H1 (cell line): Measurements from ENCODE around the gene UGGT1. TPM values are rescaled to one million over a fixed set of nuclear protein-coding genes. Genes with fewer than 3 reads are reported as not detected.

Source experiments
- CHD1 ChIP-seq: IDR thresholded peaks from 2 replicates; pipeline ENCODE4 v1.6.1; 2012; ENCODE audit warnings: low read depth, low read length, improper control_type of control experiment
- CREB1 ChIP-seq: IDR thresholded peaks from 2 replicates; pipeline ENCODE4 v1.6.1; 2012; ENCODE audit warnings: inconsistent platforms
- CTCF ChIP-seq, 3 experiments: IDR thresholded peaks; 1 replicate in 2 of 3; 2 replicates in 1 of 3; pipeline versions ENCODE4 v1.5.1 to v1.6.1; 2011; ENCODE audit warnings: low read length in 3 of 3, mild to moderate bottlenecking in 3 of 3, inconsistent platforms in 2 of 3, low read depth in 1 of 3, moderate library complexity in 1 of 3; ENCODE audit not compliant: insufficient read depth in 1 of 3; ENCODE audit errors: control extremely low read depth in 1 of 3
- KDM1A ChIP-seq: fragments of 200-600, 300-600 bp; sonication (generic); IDR thresholded peaks from 2 replicates; pipeline ENCODE4 v1.7.1; 2016; ENCODE audit warnings: mild to moderate bottlenecking, low read length, borderline replicate concordance
- SIX5 ChIP-seq: IDR thresholded peaks from 2 replicates; pipeline ENCODE4 v1.6.1; 2011; ENCODE audit warnings: mild to moderate bottlenecking, low read depth, low read length
- SP4 ChIP-seq: IDR thresholded peaks from 2 replicates; pipeline ENCODE4 v1.6.1; 2012; ENCODE audit warnings: low read length, inconsistent platforms
- USF2 ChIP-seq: IDR thresholded peaks from 2 replicates; pipeline ENCODE4 v1.6.1; 2011; ENCODE audit warnings: low read length, improper control_type of control experiment
- polyA plus RNA-seq, 7 experiments: library from polyadenylated mRNA; depleted of rRNA in 3 of 7; stranded (reverse) in 5 of 7; unstranded in 2 of 7; fragments of >200 nt in 5 of 7; fragments of 200-250 nt in 2 of 7; gene quantifications; 1 replicate in 5 of 7; 2 replicates in 1 of 7; 4 replicates in 1 of 7; pipeline versions ENCODE4 v1.2.1 to v1.2.3, GENCODE V29; 2011 to 2013; ENCODE audit warnings: missing spikeins in 2 of 7, mixed read lengths in 2 of 7
- total RNA-seq: library from RNA; stranded (reverse); fragmentation: NEBNext Ultra II Directional; extraction: Animal tissue kit (Norgen Biotek cat#: 25700); gene quantifications from 2 replicates; pipeline ENCODE4 v1.2.1, GENCODE V29; 2021

The UGGT1 gene
- total and polyA plus RNA-seq, 2 of the 8 experiments (the other 6 are each of a cell fraction or from before 2014, with no cell fraction given) = 14.9 to 57.3 TPM

- TF ChIP-seq SIX5 = no peak
- no peak for TF ChIP-seq CREB1
- TF ChIP-seq CTCF (IDR thresholded peaks at IDR 0.05; ENCODE audit: control extremely low read depth in 1 of 3, insufficient read depth in 1 of 3, low read depth in 1 of 3, low read length in 3 of 3) = no peak
- TF ChIP-seq SP4 = no peak
- no peak for TF ChIP-seq USF2
- TF ChIP-seq CHD1 = no peak
- TF ChIP-seq KDM1A = no peak
Measured at GRCh38 chr2:128134573-128134972, 43.6 kb downstream of the UGGT1 start (continued).
